Measurements from ENCODE around the gene TFF2.

DNA sequence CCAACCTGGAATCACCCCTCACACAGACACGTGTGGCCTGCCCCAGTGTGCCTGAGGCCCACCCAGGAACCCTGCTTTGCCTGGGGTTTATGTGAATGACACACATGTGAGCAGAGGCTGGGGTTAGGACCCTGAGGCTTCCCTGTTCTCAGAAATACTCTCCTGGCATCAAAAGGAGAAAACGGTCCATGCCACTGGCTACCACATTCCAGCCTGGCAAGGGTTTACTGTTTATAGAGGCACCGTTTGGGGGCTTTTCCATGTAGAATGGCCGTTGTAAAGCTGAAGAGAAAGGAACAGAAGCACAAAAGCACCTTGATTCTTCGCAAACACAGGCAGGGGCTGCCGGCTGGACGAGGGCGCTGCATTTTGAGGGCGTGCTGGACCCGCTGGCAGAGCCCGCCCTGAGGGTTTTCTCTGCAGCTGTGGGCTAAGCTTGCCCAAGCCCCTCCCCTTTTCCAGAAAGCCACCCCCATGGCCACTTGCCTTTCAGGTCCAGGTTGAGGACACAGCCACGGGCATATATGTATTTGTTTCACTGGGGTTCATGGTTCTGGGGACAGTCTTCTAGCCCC lies 48.6 kb downstream of the TFF2 start:
- no peak for TF ChIP-seq POLR2AphosphoS5 (IDR thresholded peaks at IDR 0.05; ENCODE audit: insufficient read depth in 1 of 2, low read depth in 1 of 2)
- TF ChIP-seq, protein P1, sequence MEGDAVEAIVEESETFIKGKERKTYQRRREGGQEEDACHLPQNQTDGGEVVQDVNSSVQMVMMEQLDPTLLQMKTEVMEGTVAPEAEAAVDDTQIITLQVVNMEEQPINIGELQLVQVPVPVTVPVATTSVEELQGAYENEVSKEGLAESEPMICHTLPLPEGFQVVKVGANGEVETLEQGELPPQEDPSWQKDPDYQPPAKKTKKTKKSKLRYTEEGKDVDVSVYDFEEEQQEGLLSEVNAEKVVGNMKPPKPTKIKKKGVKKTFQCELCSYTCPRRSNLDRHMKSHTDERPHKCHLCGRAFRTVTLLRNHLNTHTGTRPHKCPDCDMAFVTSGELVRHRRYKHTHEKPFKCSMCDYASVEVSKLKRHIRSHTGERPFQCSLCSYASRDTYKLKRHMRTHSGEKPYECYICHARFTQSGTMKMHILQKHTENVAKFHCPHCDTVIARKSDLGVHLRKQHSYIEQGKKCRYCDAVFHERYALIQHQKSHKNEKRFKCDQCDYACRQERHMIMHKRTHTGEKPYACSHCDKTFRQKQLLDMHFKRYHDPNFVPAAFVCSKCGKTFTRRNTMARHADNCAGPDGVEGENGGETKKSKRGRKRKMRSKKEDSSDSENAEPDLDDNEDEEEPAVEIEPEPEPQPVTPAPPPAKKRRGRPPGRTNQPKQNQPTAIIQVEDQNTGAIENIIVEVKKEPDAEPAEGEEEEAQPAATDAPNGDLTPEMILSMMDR (IDR thresholded peaks at IDR 0.05): no peak
- no peak for TF ChIP-seq POLR2A (IDR thresholded peaks at IDR 0.05)

All from vagina (tissue), 2 donors.